GM21825 (cell line): ENCODE results near the gene NIPAL3.

Experiments
- ATAC-seq: cut with Tn5 transposase; IDR thresholded peaks from one replicate; pipeline ENCODE4 v1.9.1; 2021; ENCODE audit warnings: mild to moderate bottlenecking, moderate library complexity; ENCODE audit not compliant: unreplicated experiment

Gene NIPAL3

GRCh38 chr1:24390924-24391782, 24.4 kb upstream of the NIPAL3 start:
- ATAC-seq: peak; percentile 47

GRCh38 chr1:24391882-24392603, 23.6 kb upstream of the NIPAL3 start:
- peak; percentile 59 for ATAC-seq

GRCh38 chr1:24392604-24392946, 23.0 kb upstream of the NIPAL3 start:
- no peak for ATAC-seq

- ATAC-seq: no peak
Measured at GRCh38 chr1:24392982-24393650, 22.5 kb upstream of the NIPAL3 start.

- no peak for ATAC-seq
Measured at GRCh38 chr1:24393892-24394291, 21.7 kb upstream of the NIPAL3 start.

GRCh38 chr1:24400065-24400464, 15.5 kb upstream of the NIPAL3 start:
- no peak for ATAC-seq

- no peak for ATAC-seq
Measured at GRCh38 chr1:24403806-24404205, 11.8 kb upstream of the NIPAL3 start.

- no peak for ATAC-seq
Measured at GRCh38 chr1:24406788-24407187, 8.8 kb upstream of the NIPAL3 start.

GRCh38 chr1:24409535-24409934, 6.1 kb upstream of the NIPAL3 start:
- no peak for ATAC-seq

- ATAC-seq: no peak
Measured at GRCh38 chr1:24410750-24411149, 4.9 kb upstream of the NIPAL3 start.

- ATAC-seq: no peak
Measured at GRCh38 chr1:24411963-24412362, 3.6 kb upstream of the NIPAL3 start.

GRCh38 chr1:24412408-24412807, 3.2 kb upstream of the NIPAL3 start:
- no peak for ATAC-seq

- ATAC-seq: no peak
Measured at GRCh38 chr1:24413350-24414163, 2.0 kb upstream of the NIPAL3 start, which contains the start of gene STPG1. STPG1 (minus strand) TSS chr1:24413782; CDS start chr1:24401388, 12,394 bp downstream.

GRCh38 chr1:24414775-24415333, 748 bp upstream of the NIPAL3 start:
- ATAC-seq: no peak

GRCh38 chr1:24415910-24416665, 486 bp downstream of the NIPAL3 start:
- no peak for ATAC-seq

- ATAC-seq: no peak
Measured at GRCh38 chr1:24416666-24417391, 1.2 kb downstream of the NIPAL3 start.

GRCh38 chr1:24417681-24418080, 2.1 kb downstream of the NIPAL3 start:
- ATAC-seq: no peak

- ATAC-seq: no peak
Measured at GRCh38 chr1:24418898-24419628, 3.5 kb downstream of the NIPAL3 start.
